ENCODE measurements around the gene DNAI1. TPM values are rescaled to one million over a fixed set of nuclear protein-coding genes. Genes with fewer than 3 reads are reported as not detected.

DNAI1 gene
- polyA plus RNA-seq, 4 donors, result 0.99 to 5.7 (median 3.7) TPM

DNA sequence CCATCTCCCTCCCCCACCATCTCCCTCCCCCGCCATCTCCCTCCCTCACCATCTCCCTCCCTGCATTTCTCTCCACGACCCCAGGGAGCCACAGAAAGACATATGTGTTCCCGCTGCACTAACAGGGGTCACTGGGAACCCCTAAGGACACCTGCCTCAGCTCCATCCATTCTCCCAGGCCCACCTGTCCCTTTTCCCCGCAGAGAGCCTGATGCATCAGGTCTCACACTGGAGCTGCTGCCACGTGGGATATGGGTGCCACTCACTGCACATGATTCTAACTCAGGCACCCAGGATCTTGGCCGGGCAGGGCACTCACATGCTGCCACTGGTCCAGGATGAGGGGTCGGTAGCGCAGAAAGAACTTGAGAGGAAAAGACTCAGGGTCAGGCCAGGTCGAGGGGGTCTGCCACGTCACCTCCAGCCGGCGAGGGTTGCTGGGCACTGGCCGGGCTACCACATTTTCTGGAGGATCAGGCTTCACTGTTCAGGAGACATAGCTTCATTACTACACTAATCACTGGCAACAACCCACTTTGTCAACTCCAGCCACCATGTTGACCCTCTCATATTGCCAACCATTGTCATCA lies 97.4 kb downstream of the DNAI1 start:
- no peak for DNase-seq (ENCODE audit: low read depth in 4 of 4, low spot score in 2 of 4)

DNA sequence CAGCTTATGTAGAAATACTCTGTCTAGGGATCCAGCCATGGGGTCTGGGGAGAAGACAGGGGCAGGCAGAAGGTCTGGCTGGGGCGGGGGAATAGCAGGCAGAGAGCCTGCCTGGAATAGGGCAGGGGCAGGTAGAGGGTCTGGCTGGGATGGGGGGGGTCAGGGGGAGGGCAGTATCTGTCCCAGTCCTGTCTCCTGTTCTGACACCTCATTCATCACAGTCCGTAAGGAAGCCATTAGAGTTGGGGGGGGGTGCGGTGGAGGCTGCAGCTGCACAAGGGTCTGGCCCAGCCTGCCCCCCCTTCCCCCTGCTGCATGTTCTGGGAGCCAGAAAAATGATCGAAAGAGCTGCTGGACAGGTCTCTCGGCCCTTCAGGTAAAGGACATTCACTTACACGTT lies 98.3 kb downstream of the DNAI1 start:
- DNase-seq (ENCODE audit: low read depth in 4 of 4, low spot score in 2 of 4), result no peak

- no peak for DNase-seq (ENCODE audit: low read depth in 4 of 4, low spot score in 2 of 4)
These were observed 99.1 kb downstream of the DNAI1 start for GRCh38 chr9:34557426-34558321.

DNA sequence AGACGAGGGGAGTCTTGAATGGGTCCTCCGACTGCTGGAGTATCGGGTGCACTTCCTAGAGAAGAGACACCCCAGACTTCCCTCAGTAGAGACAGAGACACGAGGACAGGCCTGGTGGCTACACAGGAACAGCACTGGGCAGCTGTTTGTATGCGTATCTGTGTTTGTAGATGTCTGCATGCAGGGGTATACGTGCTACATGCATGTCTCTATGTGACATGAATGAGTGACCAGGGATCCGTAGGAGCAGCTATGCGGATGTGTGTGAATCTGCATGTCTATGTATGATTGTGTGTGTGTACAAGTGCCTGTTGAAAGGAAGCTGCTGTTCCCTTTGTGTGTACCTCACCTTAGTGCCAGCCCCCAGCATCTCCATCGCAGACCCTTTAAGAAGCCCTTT lies 99.8 kb downstream of the DNAI1 start:
- DNase-seq (ENCODE audit: low read depth in 4 of 4, low spot score in 2 of 4), result no peak

GRCh38 chr9:34558919-34559623 lies 100.5 kb downstream of the DNAI1 start:
- DNase-seq (ENCODE audit: low read depth in 4 of 4, low spot score in 2 of 4), result no peak

- DNase-seq (ENCODE audit: low read depth in 4 of 4, low spot score in 2 of 4), result no peak
These were observed 101.2 kb downstream of the DNAI1 start for GRCh38 chr9:34559624-34560455.

DNA sequence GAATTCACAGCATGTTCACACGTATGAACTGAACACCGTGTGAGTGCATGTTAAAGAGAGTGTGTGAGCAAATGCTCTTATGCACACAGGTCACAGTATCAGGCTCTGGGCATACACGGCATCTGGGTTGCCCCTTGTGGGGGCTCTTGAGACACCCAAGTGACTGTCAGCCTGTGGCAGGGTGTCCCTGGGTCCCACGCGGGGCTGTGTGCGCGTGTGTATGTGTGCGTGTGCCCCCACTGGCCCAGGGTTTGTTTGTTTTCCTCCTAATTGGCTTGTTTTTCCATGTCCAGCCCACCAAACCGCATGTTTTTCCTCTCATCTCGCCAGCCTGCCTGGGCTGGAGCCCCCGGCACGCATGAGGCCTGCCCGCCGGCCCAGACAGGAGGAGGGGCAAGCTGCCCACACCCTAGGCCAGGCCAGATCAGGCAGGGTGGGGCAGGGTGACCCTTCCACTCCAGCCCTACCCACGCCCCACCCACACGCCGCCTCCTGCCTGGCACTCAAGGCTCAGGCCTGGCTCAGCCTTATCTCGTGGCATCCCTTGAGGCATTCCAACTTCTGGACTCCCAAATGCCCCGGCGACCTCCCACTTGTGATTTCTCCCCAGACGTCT lies 102.1 kb downstream of the DNAI1 start:
- no peak for DNase-seq (ENCODE audit: low read depth in 4 of 4, low spot score in 2 of 4)

DNA sequence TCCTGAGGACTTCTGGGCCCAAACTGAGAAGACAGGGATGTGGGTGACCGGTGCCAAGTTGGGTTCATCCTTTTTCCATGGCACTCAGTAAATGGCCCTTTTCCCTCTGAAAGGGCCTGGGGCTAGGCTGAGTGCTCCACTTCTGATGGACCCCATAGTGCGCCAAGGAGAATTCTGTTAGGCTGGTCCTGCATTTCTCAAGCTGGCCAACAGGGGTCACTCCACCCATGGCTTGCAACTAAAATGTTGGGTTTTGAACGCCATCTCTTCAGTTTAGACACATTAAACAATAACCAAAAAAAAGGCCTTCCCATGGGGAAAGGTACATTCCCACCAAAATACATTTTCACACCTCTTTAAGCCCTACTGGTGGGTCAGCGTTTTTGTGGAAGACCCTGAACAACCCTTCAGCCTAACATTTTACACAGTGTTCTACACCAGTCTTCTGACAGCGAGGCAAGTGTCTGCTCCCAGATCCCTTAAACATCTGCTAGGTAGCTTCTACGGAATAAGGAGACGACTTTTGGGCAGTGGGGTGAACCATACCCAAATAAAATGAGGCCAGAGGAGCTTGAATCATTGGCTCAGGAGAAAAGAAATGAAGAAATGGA lies 103.6 kb downstream of the DNAI1 start:
- DNase-seq (ENCODE audit: low read depth in 4 of 4, low spot score in 2 of 4), result no peak

DNA sequence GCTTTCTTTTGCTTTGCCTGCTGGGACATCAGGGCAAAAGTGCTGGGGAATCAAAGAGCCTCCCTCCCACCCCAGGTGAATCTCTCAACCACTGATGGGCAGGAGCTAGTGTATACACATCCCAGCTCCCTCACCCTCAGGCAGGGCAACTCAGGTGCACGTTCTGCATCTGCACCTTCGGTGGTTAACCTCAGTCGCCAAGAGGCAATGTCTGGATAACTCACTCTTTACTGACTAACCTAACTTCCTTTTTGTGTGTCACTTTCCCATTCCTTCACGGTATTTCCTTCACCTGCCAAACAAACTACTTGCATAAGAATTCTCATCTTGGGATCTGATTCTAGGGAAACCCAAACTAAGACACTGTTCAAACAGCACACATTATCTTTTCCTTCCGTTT lies 104.7 kb downstream of the DNAI1 start:
- no peak for DNase-seq (ENCODE audit: low read depth in 4 of 4, low spot score in 2 of 4)

DNA sequence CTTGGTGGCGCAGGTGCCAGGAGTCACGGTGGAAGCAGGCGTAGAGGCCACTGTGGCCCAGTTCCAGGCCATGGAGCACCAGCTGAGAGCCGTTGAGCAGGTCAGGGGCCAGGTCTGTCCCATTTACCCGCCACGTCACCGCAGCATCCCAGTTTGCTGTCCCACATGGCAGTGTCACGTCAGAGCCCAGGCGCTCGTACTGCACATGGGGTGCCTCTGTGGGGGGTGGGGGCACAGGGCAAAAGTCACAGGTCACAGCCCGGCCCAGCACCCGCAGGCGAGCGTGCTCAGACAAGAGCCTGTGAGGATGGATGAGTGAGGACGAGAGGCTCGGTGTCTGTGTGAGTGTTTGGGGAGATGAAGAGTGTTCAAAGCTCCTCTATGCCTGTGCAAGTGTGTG lies 106.0 kb downstream of the DNAI1 start:
- no peak for DNase-seq (ENCODE audit: low read depth in 4 of 4, low spot score in 2 of 4)

- DNase-seq (ENCODE audit: low read depth in 4 of 4, low spot score in 2 of 4), result no peak
These were observed 107.3 kb downstream of the DNAI1 start for GRCh38 chr9:34565856-34566255.

- no peak for DNase-seq (ENCODE audit: low read depth in 4 of 4, low spot score in 2 of 4)
These were observed 107.7 kb downstream of the DNAI1 start for GRCh38 chr9:34566322-34566721.

- DNase-seq (ENCODE audit: low read depth in 4 of 4, low spot score in 2 of 4), result no peak
These were observed 108.4 kb downstream of the DNAI1 start for GRCh38 chr9:34566972-34567371.

GRCh38 chr9:34568133-34568532 lies 109.5 kb downstream of the DNAI1 start:
- DNase-seq (ENCODE audit: low read depth in 4 of 4, low spot score in 2 of 4), result no peak

GRCh38 chr9:34568774-34569173 lies 110.2 kb downstream of the DNAI1 start:
- DNase-seq (ENCODE audit: low read depth in 4 of 4, low spot score in 2 of 4), result no peak

GRCh38 chr9:34570376-34570775 lies 111.8 kb downstream of the DNAI1 start:
- no peak for DNase-seq (ENCODE audit: low read depth in 4 of 4, low spot score in 2 of 4)

Data from left renal cortex interstitium (tissue), 4 donors.